Measurements from ENCODE around the gene TEX264. TPM values are rescaled to one million over a fixed set of nuclear protein-coding genes. Genes with fewer than 3 reads are reported as not detected.

Gene TEX264
- total and polyA plus RNA-seq, 2 experiments from 2014 or later = 10.0 to 13.3 TPM

GRCh38 chr3:51715231-51715976 lies 44.4 kb downstream of the TEX264 start:
- Mint-ChIP-seq H3K4me3 (no peak overlapping the region; the same call in 2 of the 3 replicates), H3K4me1 (peaks cover 24% of the 10 kb centered on the region)

DNA sequence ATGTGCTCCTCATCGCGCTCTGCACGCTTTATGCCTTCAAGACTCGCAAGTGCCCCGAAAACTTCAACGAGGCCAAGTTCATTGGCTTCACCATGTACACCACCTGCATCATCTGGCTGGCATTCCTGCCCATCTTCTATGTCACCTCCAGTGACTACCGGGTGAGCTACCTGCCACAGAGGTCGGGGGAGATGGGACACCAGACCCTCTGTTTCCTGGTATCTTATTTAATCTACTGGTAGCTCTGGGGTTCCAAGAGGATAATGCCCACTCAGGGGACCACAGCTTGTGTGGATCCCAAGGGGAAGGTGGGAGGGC lies 44.9 kb downstream of the TEX264 start:
- H3K9me2 ChIP-seq (ENCODE audit: insufficient read depth) = no peaks in the 10 kb centered on the region
- peaks cover 3% of the 10 kb centered on the region; the same call in 1 of the 3 replicates for H3K36me3 Mint-ChIP-seq (ENCODE audit: low read depth)
- TF ChIP-seq POLR2AphosphoS5 (IDR thresholded peaks at IDR 0.05; ENCODE audit: low read depth) (no peak), STAT1 (IDR thresholded peaks at IDR 0.05; ENCODE audit: unreplicated experiment) (no peak), ZNF114 (CRISPR knock-in tag; IDR thresholded peaks at IDR 0.05) (no peak), REST (IDR thresholded peaks at IDR 0.05; ENCODE audit: unreplicated experiment) (no peak)
- TF ChIP-seq, protein P1, sequence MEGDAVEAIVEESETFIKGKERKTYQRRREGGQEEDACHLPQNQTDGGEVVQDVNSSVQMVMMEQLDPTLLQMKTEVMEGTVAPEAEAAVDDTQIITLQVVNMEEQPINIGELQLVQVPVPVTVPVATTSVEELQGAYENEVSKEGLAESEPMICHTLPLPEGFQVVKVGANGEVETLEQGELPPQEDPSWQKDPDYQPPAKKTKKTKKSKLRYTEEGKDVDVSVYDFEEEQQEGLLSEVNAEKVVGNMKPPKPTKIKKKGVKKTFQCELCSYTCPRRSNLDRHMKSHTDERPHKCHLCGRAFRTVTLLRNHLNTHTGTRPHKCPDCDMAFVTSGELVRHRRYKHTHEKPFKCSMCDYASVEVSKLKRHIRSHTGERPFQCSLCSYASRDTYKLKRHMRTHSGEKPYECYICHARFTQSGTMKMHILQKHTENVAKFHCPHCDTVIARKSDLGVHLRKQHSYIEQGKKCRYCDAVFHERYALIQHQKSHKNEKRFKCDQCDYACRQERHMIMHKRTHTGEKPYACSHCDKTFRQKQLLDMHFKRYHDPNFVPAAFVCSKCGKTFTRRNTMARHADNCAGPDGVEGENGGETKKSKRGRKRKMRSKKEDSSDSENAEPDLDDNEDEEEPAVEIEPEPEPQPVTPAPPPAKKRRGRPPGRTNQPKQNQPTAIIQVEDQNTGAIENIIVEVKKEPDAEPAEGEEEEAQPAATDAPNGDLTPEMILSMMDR (conservative IDR thresholded peaks at IDR 0.05; ENCODE audit: low read depth in 2 of 2) = no peak
- peaks cover 8% of the 10 kb centered on the region for H3K27me3 Mint-ChIP-seq (ENCODE audit: insufficient read depth, low read depth, poor library complexity)
- H3K4me1 ChIP-seq (ENCODE audit: insufficient read depth) = 0 out of 2 replicates have a peak, but pooled peaks cover 3% of the 10 kb centered on the region
- H3K9me3 Mint-ChIP-seq = no peaks in the 10 kb centered on the region
- ATAC-seq (no peak), DNase-seq (ENCODE audit: low spot score) (no peak)
- H3K27me3 ChIP-seq (ENCODE audit: insufficient read depth) = no peaks in the 10 kb centered on the region
- H3K4me3 ChIP-seq = no peak overlapping the region
- no peak overlapping the region for H3K4me2 ChIP-seq
- no peak overlapping the region for H3K4me3 Mint-ChIP-seq
- H3K36me3 ChIP-seq (ENCODE audit: insufficient read depth) = no peaks in the 10 kb centered on the region
- H3F3A ChIP-seq (replicated peaks; ENCODE audit: low read depth) = no peaks in the 10 kb centered on the region
- peaks cover 28% of the 10 kb centered on the region for H3K4me1 Mint-ChIP-seq
- H4K20me1 ChIP-seq (replicated peaks; ENCODE audit: insufficient read depth) = no peaks in the 10 kb centered on the region; the same call in 1 of the 2 replicates
- H3K27ac Mint-ChIP-seq = no peak overlapping the region
- no peak overlapping the region for H2AFZ ChIP-seq
- H3K79me2 ChIP-seq (replicated peaks; ENCODE audit: insufficient read depth) = no peaks in the 10 kb centered on the region
- H3K27ac ChIP-seq (ENCODE audit: low read depth) = no peak overlapping the region

More at GRCh38 chr3:51715231-51715976, 44.4 kb downstream of the TEX264 start:
- H3K36me3 Mint-ChIP-seq (ENCODE audit: low read depth) = peaks cover 3% of the 10 kb centered on the region; the same call in 1 of the 3 replicates
- H3K27ac Mint-ChIP-seq = no peak overlapping the region
- Histone ChIP-seq H2AFZ (no peak overlapping the region), H4K20me1 (replicated peaks; ENCODE audit: insufficient read depth) (no peaks in the 10 kb centered on the region; the same call in 1 of the 2 replicates), H3K27me3 (ENCODE audit: insufficient read depth) (no peaks in the 10 kb centered on the region), H3K79me2 (replicated peaks; ENCODE audit: insufficient read depth) (no peaks in the 10 kb centered on the region), H3F3A (replicated peaks; ENCODE audit: low read depth) (no peaks in the 10 kb centered on the region), H3K4me2 (no peak overlapping the region), H3K9me2 (ENCODE audit: insufficient read depth) (no peaks in the 10 kb centered on the region), H3K36me3 (ENCODE audit: insufficient read depth) (no peaks in the 10 kb centered on the region), H3K4me3 (no peak overlapping the region), H3K27ac (ENCODE audit: low read depth) (no peak overlapping the region), H3K4me1 (ENCODE audit: insufficient read depth) (0 out of 2 replicates have a peak, but pooled peaks cover 3% of the 10 kb centered on the region)
- DNase-seq (ENCODE audit: low spot score) = no peak
- H3K9me3 Mint-ChIP-seq = no peaks in the 10 kb centered on the region
- TF ChIP-seq POLR2AphosphoS5 (IDR thresholded peaks at IDR 0.05; ENCODE audit: low read depth) (no peak), REST (IDR thresholded peaks at IDR 0.05; ENCODE audit: unreplicated experiment) (no peak)
- H3K27me3 Mint-ChIP-seq (ENCODE audit: insufficient read depth, low read depth, poor library complexity) = peaks cover 8% of the 10 kb centered on the region
- ATAC-seq = no peak

Measured in GM23338 (cell line).